Measurements from ENCODE around the gene REXO1. TPM values are rescaled to one million over a fixed set of nuclear protein-coding genes. Genes with fewer than 3 reads are reported as not detected.

REXO1 gene
- total and polyA plus RNA-seq, 2 of the 8 experiments (the other 6 are each of a cell fraction or from before 2014, with no cell fraction given), result 42.4 to 44.3 TPM

DNA sequence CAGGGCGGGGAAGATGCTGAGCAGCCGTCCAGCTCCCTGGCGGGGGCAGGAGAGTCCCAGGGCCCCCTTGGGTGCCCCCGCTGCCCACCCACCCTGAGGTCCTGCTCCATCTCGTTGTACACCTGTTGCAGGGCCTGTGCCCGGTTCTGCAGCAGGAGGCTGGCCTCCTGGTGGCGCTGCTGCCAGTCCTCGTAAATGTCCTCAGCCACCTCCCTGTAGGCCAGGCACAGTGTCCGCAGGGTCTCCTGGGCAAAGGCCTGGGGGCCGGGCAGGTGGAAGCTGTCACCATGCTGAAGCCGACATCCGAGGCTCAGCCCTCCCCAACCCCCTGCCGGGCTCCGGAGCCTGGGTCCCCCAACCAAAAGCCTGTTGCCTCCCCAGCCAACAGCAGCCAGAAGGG, 56.4 kb downstream of the REXO1 start:
- CTCF ChIA-PET (ENCODE audit: partially characterized antibody), result interaction anchor here (0.7 to 10.7 kb wide), 7 partner anchors 9 to 46 kb away, joined by 3 to 150 read pairs (median 73); partner anchors contain the start of gene ATP8B3
- Histone ChIP-seq H3K79me2 (ENCODE audit: control insufficient read depth in 1 of 2, insufficient read depth in 2 of 2, low read length in 2 of 2) (no peaks in the 10 kb centered on the region), H3K18ac (ENCODE audit: extremely low read depth, low read length) (no peak overlapping the region), H3K36me3 (ENCODE audit: control insufficient read depth in 2 of 4, insufficient read depth in 4 of 4, low read length in 3 of 4) (no peaks in the 10 kb centered on the region), H4K5ac (ENCODE audit: insufficient read length, low read depth, low read length) (no peak overlapping the region), H2BK5ac (ENCODE audit: low read depth, low read length) (no peak overlapping the region), H2AFZ (ENCODE audit: low read length) (no peak overlapping the region), H3K4ac (replicated peaks; ENCODE audit: insufficient read length, low read depth, low read length) (no peak overlapping the region), H2BK120ac (replicated peaks; ENCODE audit: low read depth, low read length) (no peak overlapping the region), H4K20me1 (replicated peaks in 1 of 2; ENCODE audit: control insufficient read depth in 1 of 2, insufficient read depth in 2 of 2, low read length in 2 of 2) (no peaks in the 10 kb centered on the region), H3K27me3 (replicated peaks in 1 of 4; ENCODE audit: control insufficient read depth in 3 of 4, extremely low read depth in 1 of 4, insufficient read depth in 3 of 4, low read length in 3 of 4) (peaks cover 2 to 18% (median 13%) of the 10 kb centered on the region in 4 experiments; a peak in 6 of 7 replicates), H3K4me2 (ENCODE audit: insufficient read depth in 1 of 2, low read depth in 2 of 2, low read length in 2 of 2) (no peak overlapping the region), H3K14ac (ENCODE audit: insufficient read length) (no peak overlapping the region), H3K9me3 (ENCODE audit: insufficient read depth in 2 of 2, low read depth in 1 of 2, low read length in 1 of 2) (peaks cover 0 to 7% of the 10 kb centered on the region in 2 experiments; a peak in 1 of 4 replicates), H3K56ac (replicated peaks; ENCODE audit: insufficient read length, low read depth, low read length) (no peak overlapping the region), H2BK20ac (ENCODE audit: low read length) (no peak overlapping the region), H2AK5ac (ENCODE audit: low read depth, low read length) (no peak overlapping the region; the same call in 1 of the 2 replicates), H3K9ac (replicated peaks in 1 of 4; ENCODE audit: extremely low read depth in 1 of 4, low read depth in 3 of 4, low read length in 3 of 4) (no peak overlapping the region), H3K79me1 (ENCODE audit: low read depth, low read length) (no peaks in the 10 kb centered on the region), H4K91ac (replicated peaks; ENCODE audit: insufficient read length, low read length) (no peak overlapping the region), H3K4me3 (ENCODE audit: extremely low read depth in 1 of 4, insufficient read depth in 2 of 4, low read depth in 3 of 4, low read length in 4 of 4) (no peak overlapping the region), H2BK15ac (ENCODE audit: low read length) (no peak overlapping the region), H3K27ac (ENCODE audit: low read depth, low read length) (no peak overlapping the region), H2BK12ac (ENCODE audit: low read depth, low read length) (no peak overlapping the region), H3K4me1 (replicated peaks in 1 of 4; ENCODE audit: control insufficient read depth in 3 of 4, insufficient read depth in 4 of 4, low read length in 3 of 4) (peaks cover 0 to 19% (median 8%) of the 10 kb centered on the region in 4 experiments; a peak in 5 of 7 replicates), H3K23ac (ENCODE audit: insufficient read length) (no peak overlapping the region), H3K23me2 (ENCODE audit: low read depth, low read length) (no peaks in the 10 kb centered on the region; the same call in 1 of the 2 replicates), H4K8ac (ENCODE audit: extremely low read depth, insufficient read depth, low read length) (no peak overlapping the region)
- TF ChIP-seq, protein P1, sequence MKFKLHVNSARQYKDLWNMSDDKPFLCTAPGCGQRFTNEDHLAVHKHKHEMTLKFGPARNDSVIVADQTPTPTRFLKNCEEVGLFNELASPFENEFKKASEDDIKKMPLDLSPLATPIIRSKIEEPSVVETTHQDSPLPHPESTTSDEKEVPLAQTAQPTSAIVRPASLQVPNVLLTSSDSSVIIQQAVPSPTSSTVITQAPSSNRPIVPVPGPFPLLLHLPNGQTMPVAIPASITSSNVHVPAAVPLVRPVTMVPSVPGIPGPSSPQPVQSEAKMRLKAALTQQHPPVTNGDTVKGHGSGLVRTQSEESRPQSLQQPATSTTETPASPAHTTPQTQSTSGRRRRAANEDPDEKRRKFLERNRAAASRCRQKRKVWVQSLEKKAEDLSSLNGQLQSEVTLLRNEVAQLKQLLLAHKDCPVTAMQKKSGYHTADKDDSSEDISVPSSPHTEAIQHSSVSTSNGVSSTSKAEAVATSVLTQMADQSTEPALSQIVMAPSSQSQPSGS (IDR thresholded peaks at IDR 0.05; ENCODE audit: low read length), result no peak
- TF ChIP-seq, protein P2, sequence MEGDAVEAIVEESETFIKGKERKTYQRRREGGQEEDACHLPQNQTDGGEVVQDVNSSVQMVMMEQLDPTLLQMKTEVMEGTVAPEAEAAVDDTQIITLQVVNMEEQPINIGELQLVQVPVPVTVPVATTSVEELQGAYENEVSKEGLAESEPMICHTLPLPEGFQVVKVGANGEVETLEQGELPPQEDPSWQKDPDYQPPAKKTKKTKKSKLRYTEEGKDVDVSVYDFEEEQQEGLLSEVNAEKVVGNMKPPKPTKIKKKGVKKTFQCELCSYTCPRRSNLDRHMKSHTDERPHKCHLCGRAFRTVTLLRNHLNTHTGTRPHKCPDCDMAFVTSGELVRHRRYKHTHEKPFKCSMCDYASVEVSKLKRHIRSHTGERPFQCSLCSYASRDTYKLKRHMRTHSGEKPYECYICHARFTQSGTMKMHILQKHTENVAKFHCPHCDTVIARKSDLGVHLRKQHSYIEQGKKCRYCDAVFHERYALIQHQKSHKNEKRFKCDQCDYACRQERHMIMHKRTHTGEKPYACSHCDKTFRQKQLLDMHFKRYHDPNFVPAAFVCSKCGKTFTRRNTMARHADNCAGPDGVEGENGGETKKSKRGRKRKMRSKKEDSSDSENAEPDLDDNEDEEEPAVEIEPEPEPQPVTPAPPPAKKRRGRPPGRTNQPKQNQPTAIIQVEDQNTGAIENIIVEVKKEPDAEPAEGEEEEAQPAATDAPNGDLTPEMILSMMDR (IDR thresholded peaks at IDR 0.05; ENCODE audit: control extremely low read depth in 1 of 3, insufficient read depth in 1 of 3, low read depth in 1 of 3, low read length in 3 of 3), result peak; percentile 24 to 34 (median 26)
- TF ChIP-seq GABPA (IDR thresholded peaks at IDR 0.05; ENCODE audit: borderline replicate concordance, insufficient read depth, low read length) (no peak), RAD21 (IDR thresholded peaks at IDR 0.05 in 1 of 2, conservative IDR thresholded peaks at IDR 0.05 in 1 of 2; ENCODE audit: low read depth in 2 of 2, low read length in 2 of 2) (peak in 1 of 2 experiments; percentile 15; a peak in 1 of 4 replicates)
- POLR2A ChIA-PET (ENCODE audit: partially characterized antibody), result interaction anchor here (1.1 to 1.7 kb wide), 3 partner anchors 16 to 121 kb away, joined by 3 read pairs; no protein-coding TSS in a partner anchor
- DNase-seq (ENCODE audit: low read depth in 1 of 2, low spot score in 2 of 2), result no peak
- WGBS, 2 experiments (ENCODE audit: extremely low coverage in 1 of 2, insufficient coverage in 1 of 2, insufficient read length in 1 of 2, insufficient replicate concordance in 2 of 2, low coverage in 1 of 2, low lambda C conversion rate in 2 of 2, missing lambda C conversion rate in 1 of 2), result 83% methylated on average over 11 of the region's 14 CpGs; no CpG with 5 or more reads in 1 of the 2 experiments
- no peak for FAIRE-seq

All from H1 (cell line).